ENCODE data around the gene TSPAN3. TPM values are rescaled to one million over a fixed set of nuclear protein-coding genes. Genes with fewer than 3 reads are reported as not detected.

TSPAN3 gene
- total and polyA plus RNA-seq, 8 donors, result 319 to 645 (median 360) TPM

GRCh38 chr15:77027111-77027696, 43.7 kb downstream of the TSPAN3 start:
- Histone ChIP-seq H3K27ac (no peak overlapping the region), H3K4me3 (no peak overlapping the region), H3K4me1 (peaks cover 0 to 12% of the 10 kb centered on the region in 2 donors), H3K9me3 (no peaks in the 10 kb centered on the region), H3K36me3 (peaks cover 0 to 77% of the 10 kb centered on the region in 2 donors), H3K27me3 (peaks cover 0 to 7% of the 10 kb centered on the region in 2 donors)
- intact Hi-C loops (cut with DNase I), result no loop called here
- TF ChIP-seq CTCF (IDR thresholded peaks at IDR 0.05), result no peak
- DNase-seq (peak in 2 of 4 donors; percentile 19 to 42), ATAC-seq (no peak)

GRCh38 chr15:77026501-77027110, 44.3 kb downstream of the TSPAN3 start:
- Histone ChIP-seq H3K36me3 (peaks cover 0 to 71% of the 10 kb centered on the region in 2 donors), H3K9me3 (no peaks in the 10 kb centered on the region), H3K27me3 (peaks cover 0 to 1% of the 10 kb centered on the region in 2 donors), H3K27ac (no peak overlapping the region), H3K4me3 (no peak overlapping the region), H3K4me1 (peaks cover 0 to 18% of the 10 kb centered on the region in 2 donors)
- DNase-seq (peak in 2 of 4 donors; percentile 30 to 56), ATAC-seq (no peak)
- TF ChIP-seq CTCF (IDR thresholded peaks at IDR 0.05), result no peak
- intact Hi-C loops (cut with DNase I), result no loop called here

GRCh38 chr15:77025941-77026411, 44.9 kb downstream of the TSPAN3 start:
- H3K27ac ChIP-seq, result no peak overlapping the region
- TF ChIP-seq CTCF (IDR thresholded peaks at IDR 0.05), result no peak
- H3K4me1 ChIP-seq, result peaks cover 0 to 24% of the 10 kb centered on the region in 2 donors
- no peaks in the 10 kb centered on the region for H3K27me3 ChIP-seq
- peaks cover 0 to 65% of the 10 kb centered on the region in 2 donors for H3K36me3 ChIP-seq
- DNase-seq, result peak in 2 of 4 donors; percentile 16 to 40
- ATAC-seq, result no peak
- no peaks in the 10 kb centered on the region for H3K9me3 ChIP-seq
- intact Hi-C loops (cut with DNase I), result no loop called here
- H3K4me3 ChIP-seq, result no peak overlapping the region

DNA sequence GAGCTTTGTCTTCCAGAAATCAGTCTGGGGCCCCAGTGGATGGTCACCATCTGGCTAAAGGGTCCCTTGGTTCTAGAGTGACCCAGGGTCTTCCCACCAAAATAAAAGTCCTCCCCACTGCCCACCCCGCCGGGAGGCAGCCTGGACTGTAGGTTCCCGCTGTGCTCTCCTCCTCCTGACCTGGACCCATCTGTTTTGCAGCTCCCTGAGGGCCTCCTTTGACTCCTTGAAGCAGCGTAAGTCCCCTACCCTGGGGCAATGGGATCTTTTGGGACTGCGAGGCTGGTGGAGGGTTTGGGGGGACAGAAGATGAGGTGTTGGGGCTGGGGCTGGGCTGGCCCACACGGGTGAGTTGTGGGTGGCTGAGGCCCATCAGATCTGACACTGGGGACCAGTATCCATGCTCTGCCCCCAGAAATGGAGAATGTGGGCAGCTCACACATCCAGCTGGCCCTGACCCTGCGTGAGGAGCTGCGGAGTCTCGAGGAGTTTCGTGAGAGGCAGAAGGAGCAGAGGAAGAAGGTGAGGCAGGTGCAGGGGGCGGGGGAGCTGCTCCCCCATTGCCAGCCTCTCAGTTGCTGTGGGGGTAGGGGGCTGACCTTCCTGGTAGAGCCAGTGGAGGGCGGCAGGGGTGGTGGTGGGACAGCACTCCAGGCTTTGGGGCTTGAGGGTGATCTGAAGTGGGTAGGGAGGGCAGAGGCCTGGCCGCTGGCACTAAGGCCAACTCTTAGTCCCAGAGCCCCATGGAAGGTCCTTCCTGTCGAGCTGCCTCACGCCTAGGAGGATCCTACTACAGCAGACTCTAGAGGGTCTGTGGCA, 45.6 kb downstream of the TSPAN3 start:
- no peak for TF ChIP-seq CTCF (IDR thresholded peaks at IDR 0.05)
- Histone ChIP-seq H3K27me3 (no peaks in the 10 kb centered on the region), H3K36me3 (peaks cover 0 to 58% of the 10 kb centered on the region in 2 donors), H3K27ac (no peak overlapping the region), H3K4me3 (no peak overlapping the region), H3K4me1 (peaks cover 0 to 30% of the 10 kb centered on the region in 2 donors), H3K9me3 (no peaks in the 10 kb centered on the region)
- intact Hi-C loops (cut with DNase I), result no loop called here
- DNase-seq, result peak in 2 of 4 donors; percentile 22 to 45
- no peak for ATAC-seq

All from left lung (tissue), 10 donors.